Lung (tissue), 12 donors: ENCODE data around the gene LRCH1. TPM values are rescaled to one million over a fixed set of nuclear protein-coding genes. Genes with fewer than 3 reads are reported as not detected.

Source experiments
- ATAC-seq: fragments of 200-7000 bp; cut with Tn5 transposase; one replicate; pipeline ENCODE4 v1.9.1; 2020; ENCODE audit warnings: moderate number of reproducible peaks; ENCODE audit not compliant: insufficient read depth, low FRiP score
- DNase-seq, 3 donors: peaks; one replicate each; pipeline ENCODE4 v3.0.0-alpha.2; 2013 to 2017
- H3K27ac ChIP-seq, 2 donors: one replicate each; pipeline ENCODE4 v1.5.1; 2013; ENCODE audit warnings: mild to moderate bottlenecking in 2 of 2, moderate library complexity in 2 of 2, control low read depth in 1 of 2, inconsistent platforms in 1 of 2, low read depth in 1 of 2, low read length in 1 of 2
- H3K27me3 ChIP-seq, 3 donors: one replicate each; pipeline ENCODE4 v1.5.1; 2013; ENCODE audit warnings: low read length in 2 of 3; ENCODE audit not compliant: control insufficient read depth in 3 of 3, insufficient read depth in 3 of 3
- H3K36me3 ChIP-seq, 4 donors: one replicate each; pipeline ENCODE4 v1.5.1; 2013; ENCODE audit warnings: low read length in 4 of 4, mild to moderate bottlenecking in 1 of 4, moderate library complexity in 1 of 4; ENCODE audit not compliant: control insufficient read depth in 4 of 4, insufficient read depth in 4 of 4
- H3K4me1 ChIP-seq, 5 donors: one replicate each; pipeline ENCODE4 v1.5.1; 2013; ENCODE audit warnings: low read length in 5 of 5, mild to moderate bottlenecking in 2 of 5, moderate library complexity in 1 of 5; ENCODE audit not compliant: control insufficient read depth in 5 of 5, insufficient read depth in 5 of 5
- H3K4me3 ChIP-seq: one replicate; pipeline ENCODE4 v1.5.1; 2013; ENCODE audit warnings: mild to moderate bottlenecking, control low read depth, moderate library complexity
- H3K9ac ChIP-seq, 2 donors: one replicate each; pipeline ENCODE4 v1.5.1; 2013; ENCODE audit warnings: low read length in 2 of 2, control low read depth in 1 of 2; ENCODE audit not compliant: insufficient read depth in 1 of 2
- H3K9me3 ChIP-seq, 4 donors: one replicate each; pipeline ENCODE4 v1.5.1; 2013; ENCODE audit warnings: low read length in 3 of 4, mild to moderate bottlenecking in 1 of 4, moderate library complexity in 1 of 4; ENCODE audit not compliant: control insufficient read depth in 4 of 4, insufficient read depth in 3 of 4
- CTCF ChIP-seq: IDR thresholded peaks from 2 replicates; pipeline ENCODE4 v1.5.1; 2012; ENCODE audit warnings: mild to moderate bottlenecking; ENCODE audit errors: control extremely low read depth, extremely low read depth
- WGBS, 2 donors: extraction: QIAGEN DNeasy Blood & Tissue Kit; methylation state at CpG; one replicate each; pipeline ENCODE4 v1.1.7; 2013; 5-methylcytosine and 5-hydroxymethylcytosine counted together
- polyA plus RNA-seq, 2 donors: library from polyadenylated mRNA; stranded (reverse); fragments of 200-250 nt; gene quantifications; one replicate each; pipeline ENCODE4 v1.2.1, GENCODE V29; 2013
- total RNA-seq, 2 donors: library from RNA; depleted of rRNA in 1 of 2; stranded (reverse); fragments of >200 nt in 1 of 2; gene quantifications; one replicate each; pipeline ENCODE4 v1.2.1, GENCODE V29; 2014 to 2021
- donor health status: control.
- donor health status: control.
- donor health status: Bipolar disorder and iron deficiency.
- donor health status: healthy.
- donor health status: DM: yes; HTN: yes; CAD: no.

LRCH1 gene
- total and polyA plus RNA-seq, 4 donors = 3.6 to 35.4 (median 13.2) TPM

- peaks cover 0 to 6% (median 2%) of the 10 kb centered on the region in 4 donors for H3K36me3 ChIP-seq
- no peak overlapping the region for H3K27ac ChIP-seq
- TF ChIP-seq CTCF = no peak
- no peak overlapping the region for H3K9ac ChIP-seq
- no peak for DNase-seq
- 29 to 70% methylated on average over 2 of the region's 2 CpGs for WGBS, 2 donors
- no peak for ATAC-seq
- H3K27me3 ChIP-seq = no peaks in the 10 kb centered on the region
- no peaks in the 10 kb centered on the region for H3K9me3 ChIP-seq
- no peak overlapping the region for H3K4me3 ChIP-seq
- no peaks in the 10 kb centered on the region for H3K4me1 ChIP-seq
Measured at GRCh38 chr13:46717856-46718255, 164.9 kb downstream of the LRCH1 start.

- H3K27ac ChIP-seq = no peak overlapping the region
- no peak for DNase-seq
- H3K4me3 ChIP-seq = no peak overlapping the region
- H3K9ac ChIP-seq = no peak overlapping the region
- H3K36me3 ChIP-seq = peaks cover 4 to 21% (median 12%) of the 10 kb centered on the region in 4 donors
- no peaks in the 10 kb centered on the region for H3K4me1 ChIP-seq
- no peaks in the 10 kb centered on the region for H3K27me3 ChIP-seq
- WGBS, 2 donors = 97% methylated on average over 8 of the region's 8 CpGs
- no peak for ATAC-seq
- no peaks in the 10 kb centered on the region for H3K9me3 ChIP-seq
- TF ChIP-seq CTCF = no peak
Measured at GRCh38 chr13:46720189-46720588, 167.2 kb downstream of the LRCH1 start.

- no peaks in the 10 kb centered on the region for H3K27me3 ChIP-seq
- ATAC-seq (peak; percentile 72), DNase-seq (peak; percentile 58 to 77 (median 65))
- no peaks in the 10 kb centered on the region for H3K9me3 ChIP-seq
- no peaks in the 10 kb centered on the region for H3K4me1 ChIP-seq
- TF ChIP-seq CTCF = peak; percentile 48
- H3K9ac ChIP-seq = no peak overlapping the region
- peaks cover 1 to 22% (median 12%) of the 10 kb centered on the region in 4 donors for H3K36me3 ChIP-seq
- no peak overlapping the region for H3K4me3 ChIP-seq
- H3K27ac ChIP-seq = no peak overlapping the region
- 25 to 34% methylated on average over 4 of the region's 4 CpGs for WGBS, 2 donors
Measured at GRCh38 chr13:46721054-46721453, 168.1 kb downstream of the LRCH1 start.

- no peaks in the 10 kb centered on the region for H3K27me3 ChIP-seq
- 89 to 92% methylated on average over 5 of the region's 5 CpGs for WGBS, 2 donors
- H3K27ac ChIP-seq = no peak overlapping the region
- H3K4me1 ChIP-seq = no peaks in the 10 kb centered on the region
- no peaks in the 10 kb centered on the region for H3K9me3 ChIP-seq
- peaks cover 9 to 44% (median 29%) of the 10 kb centered on the region in 4 donors for H3K36me3 ChIP-seq
- TF ChIP-seq CTCF = no peak
- DNase-seq = no peak
- ATAC-seq = no peak
- H3K4me3 ChIP-seq = no peak overlapping the region
- H3K9ac ChIP-seq = no peak overlapping the region
Measured at GRCh38 chr13:46726347-46726746, 173.4 kb downstream of the LRCH1 start.
